Activated CD8-positive, alpha-beta T cell treated with anti-CD3 and anti-CD28 coated beads, Interleukin-2, amount 10 ng/mL, durations not matched to agents 7 days and 5 days (primary cell): ENCODE measurements around the gene HIC1. TPM values are rescaled to one million over a fixed set of nuclear protein-coding genes. Genes with fewer than 3 reads are reported as not detected.
A peak's percentile ranks its signal among the peaks of the same experiment; 100 is the strongest.

ENCODE experiments used
- ATAC-seq: fragments of 150-1000 bp; cut with Tn5 transposase; one replicate; pipeline ENCODE4 v1.10.0; 2021; ENCODE audit warnings: moderate library complexity
- CTCF ChIA-PET: fragments of 350-600 bp; sonication (Branson Sonifier 250); formaldehyde crosslinking; loops from one replicate; lab custom pipeline; 2021; ENCODE audit warnings: antibody characterized with exemption; lab: Charles Lee
- POLR2A ChIA-PET: fragments of 350-600 bp; sonication (Branson Sonifier 250); formaldehyde crosslinking; loops from one replicate; lab custom pipeline; 2021; ENCODE audit warnings: antibody characterized with exemption; lab: Charles Lee
- DNase-seq: peaks from one replicate; pipeline ENCODE4 v3.0.0-alpha.2; 2020
- H3K27ac Mint-ChIP-seq: one replicate; pipeline ENCODE4 v1.8.0; 2021; ENCODE audit warnings: mild to moderate bottlenecking, mixed read lengths
- H3K27me3 Mint-ChIP-seq: one replicate; pipeline ENCODE4 v1.8.0; 2021; ENCODE audit warnings: low read depth, mixed read lengths
- H3K36me3 Mint-ChIP-seq: one replicate; pipeline ENCODE4 v1.8.0; 2021; ENCODE audit warnings: low read depth, mixed read lengths
- H3K4me1 Mint-ChIP-seq: one replicate; pipeline ENCODE4 v1.8.0; 2021; ENCODE audit warnings: low read depth, mixed read lengths
- H3K4me3 Mint-ChIP-seq: one replicate; pipeline ENCODE4 v1.8.0; 2021; ENCODE audit warnings: mild to moderate bottlenecking, mixed read lengths
- H3K9me3 Mint-ChIP-seq: one replicate; pipeline ENCODE4 v1.8.0; 2022; ENCODE audit warnings: mixed read lengths; ENCODE audit not compliant: insufficient read depth
- total RNA-seq, 2 experiments: library from RNA; stranded (reverse); gene quantifications; one replicate each; pipeline ENCODE4 v1.2.3, GENCODE V29; 2021

HIC1 gene
- total RNA-seq, 2 experiments from 2014 or later, result 66.8 to 70.8 TPM

DNA sequence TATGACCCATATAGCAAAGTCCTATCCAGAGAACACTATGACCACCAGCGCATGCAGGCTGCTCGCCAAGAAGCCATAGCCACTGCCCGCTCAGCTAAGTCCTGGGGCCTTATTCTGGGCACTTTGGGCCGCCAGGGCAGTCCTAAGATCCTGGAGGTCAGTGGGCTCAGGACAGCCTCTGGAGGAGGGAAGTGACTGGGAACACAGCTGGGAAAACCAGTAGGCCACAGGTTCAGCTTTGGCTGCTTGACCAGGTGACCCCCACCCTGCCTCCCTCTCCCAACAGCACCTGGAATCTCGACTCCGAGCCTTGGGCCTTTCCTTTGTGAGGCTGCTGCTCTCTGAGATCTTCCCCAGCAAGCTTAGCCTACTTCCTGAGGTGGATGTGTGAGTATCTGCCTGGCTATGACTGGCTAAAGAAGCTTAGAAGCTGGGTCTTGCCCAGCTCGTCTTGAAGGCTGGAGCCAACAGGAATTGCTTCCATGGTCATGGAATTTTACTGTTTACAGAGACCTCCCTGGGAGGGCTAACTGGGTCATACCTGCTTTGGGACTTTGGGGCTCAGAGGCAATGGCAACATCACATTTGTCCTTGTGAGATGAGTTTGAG, 14.6 kb upstream of the HIC1 start:
- ATAC-seq, result no peak
- Mint-ChIP-seq H3K4me1 (peaks cover 24% of the 10 kb centered on the region), H3K4me3 (peak overlapping the region; percentile 48), H3K9me3 (no peaks in the 10 kb centered on the region), H3K36me3 (peaks cover 29% of the 10 kb centered on the region), H3K27me3 (no peaks in the 10 kb centered on the region), H3K27ac (no peak overlapping the region)
- CTCF ChIA-PET, result interaction anchor here (1.0 to 1.3 kb wide), 3 partner anchors 131 to 312 kb away, joined by 3 to 5 read pairs (median 3); no protein-coding TSS in a partner anchor
- DNase-seq, result no peak
- POLR2A ChIA-PET, result no interaction called here

DNA sequence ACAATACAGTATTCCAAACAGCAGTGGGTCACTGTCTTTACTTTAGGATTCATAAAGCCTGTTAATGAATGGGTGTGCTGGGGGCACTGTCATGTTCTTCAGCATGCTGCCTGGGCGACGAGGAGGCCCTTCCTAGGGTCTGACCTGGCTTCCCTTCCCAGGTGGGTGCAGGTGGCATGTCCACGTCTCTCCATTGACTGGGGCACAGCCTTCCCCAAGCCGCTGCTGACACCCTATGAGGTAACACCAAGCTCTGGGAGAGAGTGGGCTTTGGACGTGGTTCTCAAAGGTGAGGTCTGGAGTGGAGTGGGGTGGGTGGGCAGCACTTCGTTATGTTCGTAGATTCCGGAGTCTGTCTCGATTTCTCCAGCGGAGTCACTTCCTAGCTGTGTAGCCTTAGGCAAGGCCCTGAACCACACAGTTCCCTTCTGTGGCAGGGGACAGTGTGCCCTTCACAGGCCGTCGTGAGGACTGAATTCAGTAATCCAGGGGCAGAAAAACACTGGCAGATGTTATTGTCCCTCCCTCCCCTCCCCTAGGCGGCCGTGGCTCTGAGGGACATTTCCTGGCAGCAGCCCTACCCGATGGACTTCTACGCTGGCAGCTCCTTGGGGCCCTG, 13.9 kb upstream of the HIC1 start:
- Mint-ChIP-seq H3K4me3 (peak overlapping the region; percentile 48), H3K36me3 (peaks cover 29% of the 10 kb centered on the region), H3K4me1 (peaks cover 24% of the 10 kb centered on the region), H3K27me3 (no peaks in the 10 kb centered on the region), H3K27ac (no peak overlapping the region), H3K9me3 (no peaks in the 10 kb centered on the region)
- DNase-seq (no peak), ATAC-seq (no peak)
- ChIA-PET POLR2A (no interaction called here), CTCF (interaction anchor here (1.0 to 1.3 kb wide), 3 partner anchors 132 to 312 kb away, joined by 3 to 5 read pairs (median 3); no protein-coding TSS in a partner anchor)

GRCh38 chr17:2041561-2042389, 13.1 kb upstream of the HIC1 start, which contains the start of gene OVCA2:
TSS of gene OVCA2 (plus strand) at chr17:2042022. CDS start at chr17:2042048, 26 bp downstream.
- ATAC-seq, result peak; percentile 90
- Mint-ChIP-seq H3K36me3 (peaks cover 28% of the 10 kb centered on the region), H3K9me3 (no peaks in the 10 kb centered on the region), H3K4me1 (peaks cover 24% of the 10 kb centered on the region), H3K27me3 (no peaks in the 10 kb centered on the region), H3K4me3 (peak within 1 kb of the TSS; percentile 81), H3K27ac (peak within 1 kb of the TSS; percentile 92)
- POLR2A ChIA-PET, result interaction anchor here (1.2 kb wide), 1 partner anchor 325 kb away, joined by 5 read pairs; no protein-coding TSS in a partner anchor
- DNase-seq, result peak; percentile 98
- CTCF ChIA-PET, result interaction anchor here (0.7 to 1.1 kb wide), 2 partner anchors 133 to 311 kb away, joined by 3 read pairs; no protein-coding TSS in a partner anchor

GRCh38 chr17:2042390-2042847, 12.5 kb upstream of the HIC1 start:
- Mint-ChIP-seq H3K4me1 (peaks cover 24% of the 10 kb centered on the region), H3K4me3 (peak overlapping the region; percentile 81), H3K27ac (peak overlapping the region; percentile 92), H3K27me3 (no peaks in the 10 kb centered on the region), H3K9me3 (no peaks in the 10 kb centered on the region), H3K36me3 (peaks cover 26% of the 10 kb centered on the region)
- DNase-seq, result no peak
- no peak for ATAC-seq
- CTCF ChIA-PET, result interaction anchor here (0.7 kb wide), 1 partner anchor 134 kb away, joined by 3 read pairs; no protein-coding TSS in a partner anchor
- POLR2A ChIA-PET, result interaction anchor here (0.9 to 1.2 kb wide), 2 partner anchors 171 to 325 kb away, joined by 3 to 5 read pairs; no protein-coding TSS in a partner anchor

- no peak for DNase-seq
- peaks cover 24% of the 10 kb centered on the region for H3K4me1 Mint-ChIP-seq
- ChIA-PET POLR2A (interaction anchor here (0.9 to 1.2 kb wide), 3 partner anchors 15 to 326 kb away, joined by 3 to 5 read pairs (median 4); no protein-coding TSS in a partner anchor), CTCF (no interaction called here)
- H3K36me3 Mint-ChIP-seq, result peaks cover 26% of the 10 kb centered on the region
- H3K9me3 Mint-ChIP-seq, result no peaks in the 10 kb centered on the region
- no peak for ATAC-seq
- H3K4me3 Mint-ChIP-seq, result peak overlapping the region; percentile 81
- peak overlapping the region; percentile 92 for H3K27ac Mint-ChIP-seq
- H3K27me3 Mint-ChIP-seq, result no peaks in the 10 kb centered on the region
Observed at GRCh38 chr17:2042933-2043332, 12.0 kb upstream of the HIC1 start.

DNA sequence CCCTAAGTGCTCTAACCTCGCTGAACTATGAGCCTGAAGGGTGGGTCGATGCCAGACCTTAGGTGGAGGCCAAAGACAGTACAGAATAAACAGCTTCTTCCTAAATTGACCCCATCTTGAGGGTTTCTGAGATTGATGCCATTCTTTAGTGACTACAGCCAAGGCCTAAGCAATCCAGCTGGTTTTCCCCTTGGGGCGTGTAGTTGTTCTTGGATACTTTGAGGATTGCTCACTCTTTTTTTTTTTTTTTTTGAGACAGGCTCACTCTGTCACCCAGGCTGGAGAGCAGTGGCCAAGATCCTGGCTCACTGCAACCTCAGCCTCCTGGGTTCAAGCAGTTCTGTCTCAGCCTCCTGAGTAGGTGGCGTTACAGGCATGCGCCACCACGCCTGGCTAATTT, 11.1 kb upstream of the HIC1 start:
- H3K36me3 Mint-ChIP-seq, result peaks cover 26% of the 10 kb centered on the region
- H3K4me1 Mint-ChIP-seq, result peaks cover 26% of the 10 kb centered on the region
- no peaks in the 10 kb centered on the region for H3K9me3 Mint-ChIP-seq
- ChIA-PET POLR2A (interaction anchor here (0.6 to 1.1 kb wide), 2 partner anchors 14 to 232 kb away, joined by 3 to 4 read pairs; no protein-coding TSS in a partner anchor), CTCF (no interaction called here)
- H3K4me3 Mint-ChIP-seq, result peak overlapping the region; percentile 56
- no peak overlapping the region for H3K27ac Mint-ChIP-seq
- no peak for ATAC-seq
- H3K27me3 Mint-ChIP-seq, result no peaks in the 10 kb centered on the region
- DNase-seq, result no peak

- DNase-seq (no peak), ATAC-seq (no peak)
- ChIA-PET CTCF (interaction anchor here (1.4 kb wide), 1 partner anchor 9 kb away, joined by 3 read pairs; no protein-coding TSS in a partner anchor), POLR2A (interaction anchor here (0.6 kb wide), 1 partner anchor 231 kb away, joined by 3 read pairs; no protein-coding TSS in a partner anchor)
- Mint-ChIP-seq H3K4me1 (peaks cover 32% of the 10 kb centered on the region), H3K4me3 (no peak overlapping the region), H3K36me3 (peaks cover 26% of the 10 kb centered on the region), H3K27ac (no peak overlapping the region), H3K9me3 (no peaks in the 10 kb centered on the region), H3K27me3 (no peaks in the 10 kb centered on the region)
Observed at GRCh38 chr17:2044263-2044894, 10.5 kb upstream of the HIC1 start.

GRCh38 chr17:2047590-2047989, 7.3 kb upstream of the HIC1 start:
- POLR2A ChIA-PET, result interaction anchor here (1.3 kb wide), 1 partner anchor 224 kb away, joined by 3 read pairs; no protein-coding TSS in a partner anchor
- no peak overlapping the region for H3K4me3 Mint-ChIP-seq
- H3K27ac Mint-ChIP-seq, result no peak overlapping the region
- DNase-seq, result no peak
- H3K27me3 Mint-ChIP-seq, result peaks cover 9% of the 10 kb centered on the region
- no peak for ATAC-seq
- H3K4me1 Mint-ChIP-seq, result peaks cover 34% of the 10 kb centered on the region
- H3K9me3 Mint-ChIP-seq, result no peaks in the 10 kb centered on the region
- peaks cover 22% of the 10 kb centered on the region for H3K36me3 Mint-ChIP-seq
- CTCF ChIA-PET, result interaction anchor here (0.6 to 0.8 kb wide), 2 partner anchors 199 to 379 kb away, joined by 3 read pairs; no protein-coding TSS in a partner anchor

DNA sequence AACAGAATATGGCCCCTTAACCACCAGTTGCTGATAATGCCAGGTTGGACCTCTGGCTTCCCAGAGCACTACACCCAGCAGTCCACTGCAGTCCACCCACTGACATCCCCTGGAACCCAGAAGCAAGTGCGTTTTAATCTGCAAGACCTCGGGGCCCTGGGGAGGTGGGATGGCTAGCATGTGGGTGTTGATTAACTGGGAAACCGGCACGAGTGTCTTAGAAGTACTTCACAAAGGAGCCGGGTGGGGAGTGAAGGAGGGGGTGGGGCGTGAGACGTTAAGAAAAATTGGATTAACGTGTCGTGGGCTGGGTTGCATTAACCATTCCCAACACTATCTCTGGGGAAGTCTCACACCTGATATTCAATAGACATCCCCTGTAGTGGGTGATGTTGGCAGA, 6.1 kb upstream of the HIC1 start:
- ATAC-seq (no peak), DNase-seq (no peak)
- ChIA-PET POLR2A (no interaction called here), CTCF (no interaction called here)
- peaks cover 14% of the 10 kb centered on the region for H3K27me3 Mint-ChIP-seq
- peaks cover 11% of the 10 kb centered on the region for H3K36me3 Mint-ChIP-seq
- no peak overlapping the region for H3K27ac Mint-ChIP-seq
- peak overlapping the region; percentile 66 for H3K4me3 Mint-ChIP-seq
- H3K9me3 Mint-ChIP-seq, result no peaks in the 10 kb centered on the region
- peaks cover 29% of the 10 kb centered on the region for H3K4me1 Mint-ChIP-seq

DNA sequence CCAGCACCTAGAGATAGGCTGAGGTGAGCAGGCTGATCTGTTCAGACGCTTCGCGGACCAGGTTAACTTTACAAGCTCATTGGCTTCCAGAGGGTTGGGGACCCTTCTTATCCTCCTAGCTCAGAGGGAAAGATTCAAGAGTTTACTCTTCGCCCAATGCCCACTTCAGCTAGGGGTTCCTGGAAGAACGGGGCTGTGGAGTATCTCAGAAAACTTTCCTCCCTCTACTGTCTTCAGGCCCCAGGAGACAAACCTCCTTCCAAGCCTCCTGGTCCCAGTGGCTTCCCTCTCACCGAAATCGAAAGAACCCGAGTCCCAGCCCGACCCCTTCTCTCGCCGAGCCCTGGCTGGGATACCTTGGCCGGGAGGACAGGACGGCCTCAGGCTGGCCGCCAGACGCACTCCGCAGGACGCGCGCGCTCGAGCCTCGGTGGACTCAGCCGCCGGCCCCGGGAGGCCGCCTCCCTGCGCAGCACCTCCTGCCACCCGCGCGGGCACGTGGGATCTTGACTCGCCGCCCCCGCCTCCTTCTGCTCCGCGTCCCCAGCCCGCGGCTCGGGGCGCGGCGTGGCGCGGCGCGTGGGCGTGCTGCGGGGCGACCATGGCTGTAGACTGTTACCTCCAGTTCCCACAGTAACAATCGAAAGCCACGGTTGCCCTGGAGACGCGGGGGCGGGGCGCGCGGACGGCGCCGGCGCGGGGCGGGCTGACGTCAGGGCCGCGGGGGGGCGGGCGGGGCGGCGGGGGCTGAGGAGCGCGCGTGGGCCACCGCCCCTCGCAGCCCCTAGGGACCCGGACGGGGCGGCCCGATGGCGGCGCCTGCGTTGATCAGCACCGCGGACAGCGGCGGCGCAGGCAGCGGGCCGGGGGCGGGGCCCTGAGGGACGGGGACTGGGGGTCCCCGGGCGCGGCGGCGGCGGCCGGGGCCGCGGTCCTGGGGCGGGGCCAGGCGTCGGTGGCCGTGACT, 5.3 kb upstream of the HIC1 start:
- ATAC-seq, result peak; percentile 57
- Mint-ChIP-seq H3K27ac (peak overlapping the region; percentile 43), H3K4me3 (peak overlapping the region; percentile 66), H3K36me3 (peaks cover 5% of the 10 kb centered on the region), H3K9me3 (no peaks in the 10 kb centered on the region), H3K27me3 (peaks cover 14% of the 10 kb centered on the region), H3K4me1 (peaks cover 30% of the 10 kb centered on the region)
- ChIA-PET CTCF (interaction anchor here (0.9 to 1.3 kb wide), 2 partner anchors 195 to 204 kb away, joined by 4 to 5 read pairs; no protein-coding TSS in a partner anchor), POLR2A (no interaction called here)
- DNase-seq, result peak; percentile 90
